Smooth muscle cell (in vitro differentiated cells): ENCODE data around the gene HS3ST5. TPM values are rescaled to one million over a fixed set of nuclear protein-coding genes. Genes with fewer than 3 reads are reported as not detected.

Experiments
- DNase-seq: peaks from one replicate; lab custom pipeline; 2025; ENCODE audit not compliant: unreplicated experiment; lab: John Stamatoyannopoulos, UW
- H2AFZ ChIP-seq: fragments of 200-600 bp; sonication (generic); 2 replicates; pipeline ENCODE4 v1.6.0; 2016; ENCODE audit warnings: antibody characterized with exemption, low read depth, mild to moderate bottlenecking
- H3F3A ChIP-seq: fragments of 200-600 bp; sonication (generic); 2 replicates; pipeline ENCODE4 v1.6.0; 2017; ENCODE audit warnings: antibody characterized with exemption, low read depth
- H3K27ac ChIP-seq: fragments of 200-600 bp; sonication (generic); 2 replicates; pipeline ENCODE4 v1.5.1; 2016; ENCODE audit warnings: low read depth, mild to moderate bottlenecking
- H3K27me3 ChIP-seq: fragments of 200-600 bp; sonication (generic); 2 replicates; pipeline ENCODE4 v1.6.1; 2016; ENCODE audit warnings: low read depth, mild to moderate bottlenecking
- H3K36me3 ChIP-seq: fragments of 200-600 bp; sonication (generic); 2 replicates; pipeline ENCODE4 v1.5.1; 2016; ENCODE audit warnings: low read depth
- H3K4me1 ChIP-seq: fragments of 200-600 bp; sonication (generic); 2 replicates; pipeline ENCODE4 v1.5.1; 2016; ENCODE audit warnings: low read depth
- H3K4me2 ChIP-seq: fragments of 200-600 bp; sonication (generic); 2 replicates; pipeline ENCODE4 v1.6.0; 2016; ENCODE audit warnings: mild to moderate bottlenecking
- H3K4me3 ChIP-seq: fragments of 200-600 bp; sonication (generic); 2 replicates; pipeline ENCODE4 v1.5.1; 2016; ENCODE audit warnings: mild to moderate bottlenecking
- H3K79me2 ChIP-seq: fragments of 200-600 bp; sonication (generic); 2 replicates; pipeline ENCODE4 v1.6.0; 2016; ENCODE audit warnings: low read depth, mild to moderate bottlenecking
- H3K9ac ChIP-seq: fragments of 200-600 bp; sonication (generic); 2 replicates; pipeline ENCODE4 v1.6.0; 2016; ENCODE audit warnings: low read depth
- H3K9me3 ChIP-seq: fragments of 200-600 bp; sonication (generic); replicated peaks from 2 replicates; pipeline ENCODE4 v1.5.1; 2016; ENCODE audit warnings: low read depth
- H4K20me1 ChIP-seq: fragments of 200-600 bp; sonication (generic); 2 replicates; pipeline ENCODE4 v1.6.0; 2016; ENCODE audit warnings: low read depth
- CTCF ChIP-seq: fragments of 200-600 bp; sonication (generic); IDR thresholded peaks from 2 replicates; pipeline ENCODE4 v1.5.1; 2017; ENCODE audit warnings: borderline replicate concordance, mild to moderate bottlenecking, antibody characterized with exemption; ENCODE audit not compliant: insufficient read depth, poor library complexity, severe bottlenecking
- WGBS: methylation state at CpG from one replicate; pipeline ENCODE4 v1.1.7; 2016; ENCODE audit warnings: low lambda C conversion rate; 5-methylcytosine and 5-hydroxymethylcytosine counted together
- polyA plus RNA-seq: library from polyadenylated mRNA; unstranded; fragments of >200 nt; fragmentation: Nextera tagmentation; extraction: Ambion mirVana; gene quantifications from 2 replicates; pipeline ENCODE4 v1.2.1, GENCODE V29; 2016
- total RNA-seq: library from RNA; depleted of rRNA; stranded (reverse); fragments of >200 nt; gene quantifications from 2 replicates; pipeline ENCODE4 v1.2.3, GENCODE V29; 2014

HS3ST5 gene
- total and polyA plus RNA-seq, 2 experiments from 2014 or later, result 0.18 to 0.25 TPM

- H3K27me3 ChIP-seq, result no peaks in the 10 kb centered on the region
- H3K79me2 ChIP-seq, result no peaks in the 10 kb centered on the region
- no peaks in the 10 kb centered on the region for H3K36me3 ChIP-seq
- no peak overlapping the region for H2AFZ ChIP-seq
- WGBS, result 76% methylated on average over 4 of the region's 4 CpGs
- no peak overlapping the region for H3K4me3 ChIP-seq
- no peak overlapping the region for H3K27ac ChIP-seq
- no peaks in the 10 kb centered on the region for H4K20me1 ChIP-seq
- no peaks in the 10 kb centered on the region for H3K9me3 ChIP-seq
- H3K4me2 ChIP-seq, result no peak overlapping the region
- no peaks in the 10 kb centered on the region for H3F3A ChIP-seq
- H3K9ac ChIP-seq, result no peak overlapping the region
- no peak for DNase-seq
- TF ChIP-seq CTCF, result no peak
- H3K4me1 ChIP-seq, result peaks cover 15% of the 10 kb centered on the region
These were observed 19.6 kb upstream of the HS3ST5 start for GRCh38 chr6:114362396-114362795.

- Histone ChIP-seq H3K27ac (no peak overlapping the region), H3K9ac (no peak overlapping the region), H3K4me2 (no peak overlapping the region), H3K4me1 (peaks cover 15% of the 10 kb centered on the region), H3K4me3 (no peak overlapping the region), H2AFZ (no peak overlapping the region), H3K79me2 (no peaks in the 10 kb centered on the region), H3K36me3 (no peaks in the 10 kb centered on the region), H3K27me3 (no peaks in the 10 kb centered on the region), H3K9me3 (no peaks in the 10 kb centered on the region), H3F3A (no peaks in the 10 kb centered on the region), H4K20me1 (no peaks in the 10 kb centered on the region)
- TF ChIP-seq CTCF, result no peak
- DNase-seq, result no peak
- WGBS, result 64% methylated on average over 1 of the region's 1 CpG
These were observed 18.2 kb upstream of the HS3ST5 start for GRCh38 chr6:114361036-114361435.

GRCh38 chr6:114355300-114355699 lies 12.5 kb upstream of the HS3ST5 start:
- no peak overlapping the region for H3K4me3 ChIP-seq

More at GRCh38 chr6:114355300-114355699, 12.5 kb upstream of the HS3ST5 start:
- Histone ChIP-seq H3K27me3 (no peaks in the 10 kb centered on the region), H2AFZ (no peak overlapping the region), H3K4me2 (no peak overlapping the region), H3K36me3 (no peaks in the 10 kb centered on the region), H3K27ac (no peak overlapping the region), H3K9me3 (no peaks in the 10 kb centered on the region), H3K4me1 (no peaks in the 10 kb centered on the region), H3K9ac (no peak overlapping the region), H3K79me2 (no peaks in the 10 kb centered on the region), H4K20me1 (no peaks in the 10 kb centered on the region), H3F3A (no peaks in the 10 kb centered on the region)
- no peak for DNase-seq
- TF ChIP-seq CTCF, result no peak
